Stimulated activated CD8-positive, alpha-beta memory T cell treated with anti-CD3 and anti-CD28 coated beads, Interleukin-4, amount 100 ng/mL, for 4 hours (primary cell): ENCODE results near the gene REXO1.
"Not testable (repeated sequence)": the region's sequence is repeated elsewhere in the genome, so short reads cannot be mapped to it uniquely, and the experiment has no call there.

Experiments used
- DNase-seq, 2 donors: peaks; one replicate each; pipeline ENCODE4 v3.0.0-alpha.2; 2020; ENCODE audit warnings: low read depth in 2 of 2, low spot score in 1 of 2

The REXO1 gene

GRCh38 chr19:1875646-1876495 lies 27.6 kb upstream of the REXO1 start:
- DNase-seq: peak; percentile 65 to 77

GRCh38 chr19:1875265-1875645 lies 27.0 kb upstream of the REXO1 start:
- DNase-seq: not testable (repeated sequence)

GRCh38 chr19:1874554-1875185 lies 26.4 kb upstream of the REXO1 start:
- DNase-seq: no peak

- no peak for DNase-seq
Observed at GRCh38 chr19:1873524-1874473, 25.5 kb upstream of the REXO1 start.

GRCh38 chr19:1872807-1873523 lies 24.7 kb upstream of the REXO1 start:
- DNase-seq: no peak

GRCh38 chr19:1871630-1872029 lies 23.3 kb upstream of the REXO1 start:
- no peak for DNase-seq

GRCh38 chr19:1871140-1871597 lies 22.9 kb upstream of the REXO1 start:
- DNase-seq: no peak

- DNase-seq: no peak
Observed at GRCh38 chr19:1868971-1869370, 20.7 kb upstream of the REXO1 start.

GRCh38 chr19:1867349-1867724 lies 19.1 kb upstream of the REXO1 start:
- DNase-seq: no peak

- DNase-seq: no peak
Observed at GRCh38 chr19:1866693-1867348, 18.5 kb upstream of the REXO1 start.

GRCh38 chr19:1865172-1866010 lies 17.1 kb upstream of the REXO1 start:
- DNase-seq: no peak

- no peak for DNase-seq
Observed at GRCh38 chr19:1864480-1865171, 16.3 kb upstream of the REXO1 start.

- peak; percentile 79 to 89 for DNase-seq
Observed at GRCh38 chr19:1863638-1864479, 15.6 kb upstream of the REXO1 start.

GRCh38 chr19:1863328-1863637 lies 15.0 kb upstream of the REXO1 start, which contains the start of gene KLF16:
TSS of gene KLF16 (minus strand) at chr19:1863579. CDS start at chr19:1863497, 82 bp downstream.
- no peak for DNase-seq

GRCh38 chr19:1862424-1863327 lies 14.4 kb upstream of the REXO1 start:
- DNase-seq: no peak

GRCh38 chr19:1862068-1862423 lies 13.8 kb upstream of the REXO1 start:
- DNase-seq: no peak

- no peak for DNase-seq
Observed at GRCh38 chr19:1861599-1862031, 13.3 kb upstream of the REXO1 start.
